KOPT-K1 (cell line): ENCODE measurements around the gene B3GLCT.

ENCODE experiments used
- H3K27ac ChIP-seq: fragments of 200-600 bp; sonication (generic); 2 replicates; pipeline ENCODE4 v1.5.1; 2016; ENCODE audit warnings: antibody characterized with exemption, mild to moderate bottlenecking, low read depth, low read length; ENCODE audit not compliant: poor library complexity, severe bottlenecking
- H3K36me3 ChIP-seq: fragments of 200-600 bp; sonication (generic); 2 replicates; pipeline ENCODE4 v1.5.1; 2017; ENCODE audit warnings: antibody characterized with exemption, mild to moderate bottlenecking, low read length, moderate library complexity; ENCODE audit not compliant: insufficient read depth
- H3K9me3 ChIP-seq: fragments of 200-600 bp; sonication (generic); 2 replicates; pipeline ENCODE4 v1.5.1; 2017; ENCODE audit warnings: antibody characterized with exemption, low read length, mild to moderate bottlenecking; ENCODE audit not compliant: insufficient read depth, poor library complexity, severe bottlenecking

Gene B3GLCT

GRCh38 chr13:31263346-31263745 lies 63.6 kb downstream of the B3GLCT start:
- peaks cover 5% of the 10 kb centered on the region for H3K9me3 ChIP-seq
- H3K27ac ChIP-seq, result no peak overlapping the region
- H3K36me3 ChIP-seq, result peaks cover 10% of the 10 kb centered on the region; the same call in 1 of the 2 replicates

- Histone ChIP-seq H3K27ac (no peak overlapping the region), H3K36me3 (peaks cover 10% of the 10 kb centered on the region; the same call in 1 of the 2 replicates), H3K9me3 (no peaks in the 10 kb centered on the region)
Measured at GRCh38 chr13:31264151-31264550, 64.4 kb downstream of the B3GLCT start.

- Histone ChIP-seq H3K27ac (no peak overlapping the region), H3K9me3 (peaks cover 17% of the 10 kb centered on the region), H3K36me3 (peaks cover 12% of the 10 kb centered on the region; the same call in 1 of the 2 replicates)
Measured at GRCh38 chr13:31267126-31267784, 67.5 kb downstream of the B3GLCT start.

GRCh38 chr13:31274390-31274789 lies 74.6 kb downstream of the B3GLCT start:
- no peak overlapping the region for H3K27ac ChIP-seq
- H3K36me3 ChIP-seq, result peaks cover 22% of the 10 kb centered on the region; the same call in 1 of the 2 replicates
- peaks cover 28% of the 10 kb centered on the region for H3K9me3 ChIP-seq

- Histone ChIP-seq H3K36me3 (peaks cover 13% of the 10 kb centered on the region; the same call in 1 of the 2 replicates), H3K9me3 (peaks cover 16% of the 10 kb centered on the region), H3K27ac (no peak overlapping the region)
Measured at GRCh38 chr13:31276421-31276820, 76.6 kb downstream of the B3GLCT start.

GRCh38 chr13:31278869-31279268 lies 79.1 kb downstream of the B3GLCT start:
- Histone ChIP-seq H3K36me3 (peaks cover 13% of the 10 kb centered on the region; the same call in 1 of the 2 replicates), H3K27ac (no peak overlapping the region), H3K9me3 (peaks cover 16% of the 10 kb centered on the region)

- peaks cover 20% of the 10 kb centered on the region for H3K9me3 ChIP-seq
- H3K36me3 ChIP-seq, result peaks cover 6% of the 10 kb centered on the region
- no peak overlapping the region for H3K27ac ChIP-seq
Measured at GRCh38 chr13:31282741-31283455, 83.1 kb downstream of the B3GLCT start.

- Histone ChIP-seq H3K36me3 (peaks cover 13% of the 10 kb centered on the region), H3K27ac (no peak overlapping the region), H3K9me3 (peaks cover 27% of the 10 kb centered on the region)
Measured at GRCh38 chr13:31286930-31287329, 87.2 kb downstream of the B3GLCT start.

- Histone ChIP-seq H3K9me3 (peaks cover 12% of the 10 kb centered on the region), H3K36me3 (no peaks in the 10 kb centered on the region), H3K27ac (no peak overlapping the region)
Measured at GRCh38 chr13:31301119-31301518, 101.3 kb downstream of the B3GLCT start.

- H3K27ac ChIP-seq, result no peak overlapping the region
- H3K9me3 ChIP-seq, result peaks cover 54% of the 10 kb centered on the region
- no peaks in the 10 kb centered on the region; the same call in 1 of the 2 replicates for H3K36me3 ChIP-seq
Measured at GRCh38 chr13:31310356-31310755, 110.6 kb downstream of the B3GLCT start.

GRCh38 chr13:31310786-31311185 lies 111.0 kb downstream of the B3GLCT start:
- Histone ChIP-seq H3K27ac (no peak overlapping the region), H3K36me3 (no peaks in the 10 kb centered on the region; the same call in 1 of the 2 replicates), H3K9me3 (peaks cover 59% of the 10 kb centered on the region)

GRCh38 chr13:31311921-31312320 lies 112.1 kb downstream of the B3GLCT start:
- Histone ChIP-seq H3K27ac (no peak overlapping the region), H3K36me3 (no peaks in the 10 kb centered on the region; the same call in 1 of the 2 replicates), H3K9me3 (peaks cover 69% of the 10 kb centered on the region)

GRCh38 chr13:31314961-31315360 lies 115.2 kb downstream of the B3GLCT start:
- Histone ChIP-seq H3K36me3 (peaks cover 4% of the 10 kb centered on the region; the same call in 1 of the 2 replicates), H3K27ac (no peak overlapping the region), H3K9me3 (peaks cover 66% of the 10 kb centered on the region)

- peaks cover 4% of the 10 kb centered on the region; the same call in 1 of the 2 replicates for H3K36me3 ChIP-seq
- H3K27ac ChIP-seq, result no peak overlapping the region
- H3K9me3 ChIP-seq, result peaks cover 17% of the 10 kb centered on the region
Measured at GRCh38 chr13:31320946-31321345, 121.2 kb downstream of the B3GLCT start.

- Histone ChIP-seq H3K27ac (no peak overlapping the region), H3K36me3 (peaks cover 4% of the 10 kb centered on the region; the same call in 1 of the 2 replicates), H3K9me3 (peaks cover 12% of the 10 kb centered on the region)
Measured at GRCh38 chr13:31321457-31321856, 121.7 kb downstream of the B3GLCT start.
